IMR-90 (cell line): Measurements from ENCODE around the gene ABCC3. TPM values are rescaled to one million over a fixed set of nuclear protein-coding genes. Genes with fewer than 3 reads are reported as not detected.

Experiments
- ATAC-seq: fragments of 200-7000 bp; cut with Tn5 transposase; 2 replicates; pipeline ENCODE4 v1.9.1; 2020; ENCODE audit warnings: low read depth, mild to moderate bottlenecking, moderate library complexity
- BruUV-seq: library from RNA; stranded (reverse); fragments of 400-500 nt; replicated peaks from 2 replicates; lab custom pipeline; 2021; lab: Mats Ljungman, UMichigan
- CTCF ChIA-PET: fragments of 300-600 bp; formaldehyde crosslinking; extraction: SDS; loops from one replicate; lab custom pipeline; 2021; ENCODE audit warnings: antibody characterized with exemption; lab: Yijun Ruan, JAX
- POLR2A ChIA-PET: fragments of 300-600 bp; sonication (Branson Sonifier 250); formaldehyde crosslinking; loops from one replicate; lab custom pipeline; 2022; ENCODE audit warnings: antibody characterized with exemption; ENCODE audit not compliant: unreplicated experiment; lab: Charles Lee
- DNase-seq: peaks from one replicate; pipeline ENCODE4 v3.0.0; 2013
- H2AFZ ChIP-seq: replicated peaks from 2 replicates; pipeline ENCODE3; 2013; ENCODE audit warnings: low read length, mild to moderate bottlenecking; ENCODE audit not compliant: poor library complexity
- H2AK5ac ChIP-seq: 2 replicates; pipeline ENCODE4 v1.6.1; 2013; ENCODE audit warnings: low read depth, low read length, inconsistent platforms
- H2AK9ac ChIP-seq: replicated peaks from 2 replicates; pipeline ENCODE3; 2013; ENCODE audit warnings: mild to moderate bottlenecking, low read depth, low read length, moderate library complexity; ENCODE audit not compliant: poor library complexity
- H2BK120ac ChIP-seq: 2 replicates; pipeline ENCODE4 v1.6.1; 2013; ENCODE audit warnings: low read depth, low read length, inconsistent platforms
- H2BK15ac ChIP-seq: 3 replicates; pipeline ENCODE4 v1.6.1; 2013; ENCODE audit warnings: low read depth, low read length, inconsistent platforms
- H2BK20ac ChIP-seq: 2 replicates; pipeline ENCODE4 v1.6.1; 2013; ENCODE audit warnings: low read depth, mild to moderate bottlenecking, inconsistent platforms, low read length, moderate library complexity
- H2BK5ac ChIP-seq: 2 replicates; pipeline ENCODE4 v1.6.1; 2013; ENCODE audit warnings: mild to moderate bottlenecking, low read depth, low read length, inconsistent platforms; ENCODE audit not compliant: poor library complexity, severe bottlenecking
- H3K14ac ChIP-seq: replicated peaks from 2 replicates; pipeline ENCODE4 v1.6.1; 2013; ENCODE audit warnings: low read depth, low read length, inconsistent platforms
- H3K18ac ChIP-seq: 2 replicates; pipeline ENCODE4 v1.6.1; 2013; ENCODE audit warnings: low read depth, low read length, control low read depth
- H3K23ac ChIP-seq: 2 replicates; pipeline ENCODE4 v1.6.1; 2013; ENCODE audit warnings: low read depth, low read length, inconsistent platforms
- H3K27ac ChIP-seq: 2 replicates; pipeline ENCODE4 v1.5.1; 2013; ENCODE audit warnings: mild to moderate bottlenecking, control low read depth, low read length; ENCODE audit not compliant: insufficient read depth
- H3K27me3 ChIP-seq: 2 replicates; pipeline ENCODE4 v1.6.1; 2013; ENCODE audit warnings: low read length; ENCODE audit not compliant: control insufficient read depth, insufficient read depth
- H3K36me3 ChIP-seq: 2 replicates; pipeline ENCODE4 v1.6.1; 2013; ENCODE audit warnings: low read length, mixed read lengths; ENCODE audit not compliant: control insufficient read depth, insufficient read depth
- H3K4ac ChIP-seq: 2 replicates; pipeline ENCODE4 v1.6.1; 2013; ENCODE audit warnings: low read depth, low read length, inconsistent platforms
- H3K4me1 ChIP-seq: 2 replicates; pipeline ENCODE4 v1.6.1; 2013; ENCODE audit warnings: low read length, mixed read lengths; ENCODE audit not compliant: control insufficient read depth, insufficient read depth
- H3K4me2 ChIP-seq: 2 replicates; pipeline ENCODE4 v1.6.1; 2013; ENCODE audit warnings: low read depth, mild to moderate bottlenecking, control low read depth, low read length, moderate library complexity
- H3K4me3 ChIP-seq: 2 replicates; pipeline ENCODE4 v1.5.1; 2013; ENCODE audit warnings: low read depth, mild to moderate bottlenecking, control low read depth, low read length, moderate library complexity; ENCODE audit not compliant: insufficient read depth
- H3K56ac ChIP-seq: 2 replicates; pipeline ENCODE4 v1.6.1; 2013; ENCODE audit warnings: low read length, inconsistent platforms; ENCODE audit not compliant: insufficient read depth; ENCODE audit errors: extremely low read depth
- H3K79me1 ChIP-seq, 2 experiments: 2 replicates each; pipeline ENCODE4 v1.6.1; 2013; ENCODE audit warnings: low read length in 2 of 2, inconsistent platforms in 1 of 2, low read depth in 1 of 2
- H3K9ac ChIP-seq: 2 replicates; pipeline ENCODE4 v1.6.1; 2013; ENCODE audit warnings: low read depth, low read length, control low read depth
- H3K9me1 ChIP-seq: 2 replicates; pipeline ENCODE4 v1.6.1; 2013; ENCODE audit warnings: low read length, inconsistent platforms; ENCODE audit not compliant: insufficient read depth
- H3K9me3 ChIP-seq: 2 replicates; pipeline ENCODE4 v1.6.1; 2013; ENCODE audit warnings: low read length; ENCODE audit not compliant: control insufficient read depth, insufficient read depth
- H4K20me1 ChIP-seq: 2 replicates; pipeline ENCODE4 v1.6.1; 2013; ENCODE audit warnings: low read length, inconsistent platforms; ENCODE audit not compliant: insufficient read depth
- H4K5ac ChIP-seq: 2 replicates; pipeline ENCODE4 v1.6.1; 2013; ENCODE audit warnings: mild to moderate bottlenecking, low read depth, low read length, control low read depth
- H4K8ac ChIP-seq, 2 experiments: 2 replicates each; pipeline ENCODE4 v1.6.1; 2013; ENCODE audit warnings: low read depth in 2 of 2, low read length in 2 of 2, control low read depth in 1 of 2, inconsistent platforms in 1 of 2
- H4K91ac ChIP-seq: 2 replicates; pipeline ENCODE4 v1.6.1; 2013; ENCODE audit warnings: low read depth, low read length, inconsistent platforms; ENCODE audit not compliant: insufficient read depth
- CEBPB ChIP-seq: IDR thresholded peaks from 2 replicates; pipeline ENCODE4 v1.6.1; 2012; ENCODE audit warnings: low read depth, low read length, improper control_type of control experiment
- MAZ ChIP-seq: IDR thresholded peaks from 2 replicates; pipeline ENCODE4 v1.6.1; 2012; ENCODE audit warnings: low read depth, mild to moderate bottlenecking, low read length, improper control_type of control experiment, moderate library complexity, borderline replicate concordance
- POLR2A ChIP-seq: IDR thresholded peaks from 2 replicates; pipeline ENCODE4 v1.6.1; 2012; ENCODE audit warnings: mild to moderate bottlenecking, low read depth, low read length
- RCOR1 ChIP-seq: IDR thresholded peaks from 2 replicates; pipeline ENCODE4 v1.6.1; 2012; ENCODE audit warnings: mild to moderate bottlenecking, low read length, improper control_type of control experiment; ENCODE audit not compliant: insufficient replicate concordance
- WGBS, 2 experiments: methylation state at CpG; one replicate each; pipeline versions ENCODE4 v1.1.5 to v1.1.7; 2013; ENCODE audit warnings: missing lambda C conversion rate in 2 of 2; ENCODE audit not compliant: insufficient read length in 1 of 2; ENCODE audit errors: extremely low coverage in 2 of 2; 5-methylcytosine and 5-hydroxymethylcytosine counted together
- dilution Hi-C: fragments of 300-500 bp; cut with HindIII; formaldehyde crosslinking; loops from one replicate; pipeline ENCODE4 v1.14.3; 2018; ENCODE audit warnings: low sequenced_read_pairs; ENCODE audit not compliant: unreplicated experiment
- in situ Hi-C: fragments of 300-500 bp; cut with MboI; formaldehyde crosslinking; loops from 3 replicates; pipeline ENCODE4 v1.14.3; 2019; ENCODE audit warnings: low sequenced_read_pairs, inconsistent platforms, mixed read lengths
- intact Hi-C: fragments of 100-400 bp; cut with micrococcal nuclease; formaldehyde crosslinking; loops from 2 replicates; pipeline ENCODE4 v1.10.0; 2022
- polyA plus RNA-seq, 3 experiments: library from polyadenylated mRNA; depleted of rRNA; stranded (reverse); fragments of >200 nt; gene quantifications; 2 replicates each; pipeline ENCODE4 v1.2.3, GENCODE V29; 2012; ENCODE audit warnings: low replicate concordance in 1 of 3
- total RNA-seq: library from RNA; depleted of rRNA; stranded (reverse); fragments of >200 nt; gene quantifications from 2 replicates; pipeline ENCODE4 v1.2.3, GENCODE V29; 2012

ABCC3 gene
- total and polyA plus RNA-seq, 2 of the 4 experiments (the other 2 are of a cell fraction), result 3.2 to 6.6 TPM

GRCh38 chr17:50615828-50616227 lies 18.9 kb upstream of the ABCC3 start:
- ChIA-PET CTCF (no interaction called here), POLR2A (no interaction called here)
- BruUV-seq, result no TSS peak
- Histone ChIP-seq H2BK15ac (no peak overlapping the region), H3K4ac (no peak overlapping the region), H2BK5ac (no peak overlapping the region), H3K9me3 (no peaks in the 10 kb centered on the region), H2AK9ac (no peak overlapping the region), H3K4me3 (no peak overlapping the region), H2BK120ac (no peak overlapping the region), H3K27me3 (no peaks in the 10 kb centered on the region; the same call in 1 of the 2 replicates), H4K5ac (no peak overlapping the region), H3K14ac (no peak overlapping the region), H2AK5ac (no peak overlapping the region), H3K23ac (no peak overlapping the region), H3K56ac (no peak overlapping the region), H3K9ac (no peak overlapping the region), H4K20me1 (no peaks in the 10 kb centered on the region), H4K91ac (no peak overlapping the region), H2BK20ac (no peak overlapping the region), H3K27ac (no peak overlapping the region), H4K8ac (no peak overlapping the region), H3K9me1 (peaks cover 6% of the 10 kb centered on the region; the same call in 1 of the 2 replicates), H3K79me1 (no peaks in the 10 kb centered on the region), H2AFZ (no peak overlapping the region), H3K36me3 (no peaks in the 10 kb centered on the region), H3K18ac (no peak overlapping the region), H3K4me2 (no peak overlapping the region), H3K4me1 (peaks cover 6% of the 10 kb centered on the region)
- in situ Hi-C loops, result no loop called here
- WGBS, 2 experiments, result 100% methylated on average over 2 of the region's 7 CpGs; no CpG with 5 or more reads in 1 of the 2 experiments
- DNase-seq (peak; percentile 29), ATAC-seq (no peak)
- dilution Hi-C loops, result no loop called here
- TF ChIP-seq CEBPB, result no peak
- TF ChIP-seq RCOR1, result no peak
- no peak for TF ChIP-seq POLR2A
- TF ChIP-seq MAZ, result no peak
- intact Hi-C loops, result no loop called here
